Loucy (cell line): ENCODE data around the gene SHOC2.

ENCODE experiments used
- H2AFZ ChIP-seq: fragments of 200-600 bp; sonication (generic); 2 replicates; pipeline ENCODE4 v1.6.0; 2016; ENCODE audit warnings: antibody characterized with exemption, mild to moderate bottlenecking, low read length, moderate library complexity
- H3F3A ChIP-seq: fragments of 200-600 bp; 2 replicates; pipeline ENCODE4 v1.6.0; 2016; ENCODE audit warnings: antibody characterized with exemption, low read depth, mild to moderate bottlenecking
- H3K27me3 ChIP-seq: fragments of 200-600 bp; sonication (generic); 2 replicates; pipeline ENCODE4 v1.6.1; 2014; ENCODE audit warnings: low read length, mild to moderate bottlenecking; ENCODE audit not compliant: insufficient read depth, poor library complexity, severe bottlenecking
- H3K36me3 ChIP-seq: fragments of 200-600 bp; sonication (generic); 2 replicates; pipeline ENCODE4 v1.6.1; 2016; ENCODE audit warnings: low read length; ENCODE audit not compliant: insufficient read depth
- H3K4me1 ChIP-seq: fragments of 200-600 bp; sonication (generic); 2 replicates; pipeline ENCODE4 v1.5.1; 2014; ENCODE audit warnings: low read length, mild to moderate bottlenecking; ENCODE audit not compliant: insufficient read depth, poor library complexity, severe bottlenecking
- H3K4me2 ChIP-seq: fragments of 200-600 bp; sonication (generic); 2 replicates; pipeline ENCODE4 v1.6.0; 2014; ENCODE audit warnings: antibody characterized with exemption, low read length, low read depth, mild to moderate bottlenecking; ENCODE audit not compliant: poor library complexity, severe bottlenecking
- H3K4me3 ChIP-seq: fragments of 200-600 bp; sonication (generic); 2 replicates; pipeline ENCODE4 v1.5.1; 2014; ENCODE audit warnings: low read length, mild to moderate bottlenecking, mixed read lengths; ENCODE audit not compliant: poor library complexity, severe bottlenecking
- H3K79me2 ChIP-seq: fragments of 200-600 bp; sonication (generic); 2 replicates; pipeline ENCODE4 v1.6.1; 2014; ENCODE audit warnings: low read length; ENCODE audit not compliant: insufficient read depth
- H3K9ac ChIP-seq: fragments of 200-600 bp; sonication (generic); 2 replicates; pipeline ENCODE4 v1.6.0; 2014; ENCODE audit warnings: mild to moderate bottlenecking, low read depth, low read length, moderate library complexity; ENCODE audit not compliant: poor library complexity, severe bottlenecking
- H3K9me2 ChIP-seq: fragments of 200-600 bp; sonication (generic); replicated peaks from 2 replicates; pipeline ENCODE4 v1.6.1; 2016; ENCODE audit warnings: low read depth, low read length, mixed read lengths
- H3K9me3 ChIP-seq: fragments of 200-600 bp; sonication (generic); 2 replicates; pipeline ENCODE4 v1.6.1; 2014; ENCODE audit warnings: mild to moderate bottlenecking, antibody characterized with exemption, low read length, low read depth; ENCODE audit not compliant: insufficient read depth
- H4K20me1 ChIP-seq: fragments of 200-600 bp; sonication (generic); 2 replicates; pipeline ENCODE4 v1.6.0; 2014; ENCODE audit warnings: antibody characterized with exemption, low read length, mild to moderate bottlenecking; ENCODE audit not compliant: insufficient read depth, poor library complexity, severe bottlenecking
- EZH2phosphoT487 ChIP-seq: fragments of 200-600 bp; IDR thresholded peaks from 2 replicates; pipeline ENCODE4 v1.6.1; 2018; ENCODE audit warnings: antibody characterized with exemption, mild to moderate bottlenecking, moderate library complexity, borderline replicate concordance
- TF ChIP-seq, protein P1 (sequence below): fragments of 200-600 bp; sonication (generic); conservative IDR thresholded peaks from 2 replicates; pipeline ENCODE4 v1.5.1; 2014; ENCODE audit warnings: mild to moderate bottlenecking, antibody characterized with exemption, low read length

SHOC2 gene

DNA sequence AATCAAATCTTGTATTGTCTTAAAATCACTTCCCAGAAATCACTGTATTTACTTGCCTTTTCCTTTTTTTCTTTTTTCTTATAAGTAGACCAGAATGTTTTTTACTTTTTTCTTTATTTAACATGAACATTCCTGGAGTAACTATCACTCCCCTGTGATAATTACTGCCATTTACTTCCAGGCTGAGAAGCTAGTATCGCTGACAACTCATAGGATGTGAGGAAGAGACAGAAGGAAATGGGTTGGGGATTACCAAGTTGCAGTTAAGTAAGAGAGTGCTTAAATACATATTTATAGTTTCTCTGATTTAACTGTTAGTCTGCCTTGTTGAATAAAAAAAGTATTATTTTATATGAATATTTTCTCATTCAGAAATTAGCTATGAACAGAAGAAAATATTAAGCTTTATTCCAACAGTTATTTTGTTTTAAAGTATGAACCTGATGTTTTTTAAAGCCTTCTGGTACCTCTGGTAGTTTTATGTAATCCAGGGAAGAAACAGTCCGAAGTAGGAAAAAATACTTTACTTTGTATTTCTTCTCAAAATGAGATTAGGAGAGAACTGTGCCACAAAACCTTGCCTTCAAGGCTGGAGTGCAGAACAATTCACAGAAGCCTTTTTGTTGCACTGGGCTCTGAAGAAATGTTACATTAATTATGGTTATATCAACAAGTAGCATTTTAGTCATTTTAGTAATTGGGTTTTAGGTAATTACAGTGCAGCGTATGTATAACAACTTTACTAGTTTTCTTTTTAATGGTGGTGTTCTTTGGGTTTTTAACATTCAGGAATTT, 72.8 kb downstream of the SHOC2 start:
- Histone ChIP-seq H3K4me3 (peak overlapping the region; percentile 23), H3K9me2 (no peaks in the 10 kb centered on the region), H3K27me3 (no peaks in the 10 kb centered on the region), H2AFZ (no peak overlapping the region), H3K79me2 (peaks cover 33% of the 10 kb centered on the region), H3K36me3 (peaks cover 23% of the 10 kb centered on the region; the same call in 1 of the 2 replicates), H3K4me1 (peaks cover 21% of the 10 kb centered on the region), H3K4me2 (peak overlapping the region; percentile 45), H3K9ac (no peak overlapping the region), H4K20me1 (peaks cover 17% of the 10 kb centered on the region), H3K9me3 (no peaks in the 10 kb centered on the region), H3F3A (no peaks in the 10 kb centered on the region)
- TF ChIP-seq, protein P1, sequence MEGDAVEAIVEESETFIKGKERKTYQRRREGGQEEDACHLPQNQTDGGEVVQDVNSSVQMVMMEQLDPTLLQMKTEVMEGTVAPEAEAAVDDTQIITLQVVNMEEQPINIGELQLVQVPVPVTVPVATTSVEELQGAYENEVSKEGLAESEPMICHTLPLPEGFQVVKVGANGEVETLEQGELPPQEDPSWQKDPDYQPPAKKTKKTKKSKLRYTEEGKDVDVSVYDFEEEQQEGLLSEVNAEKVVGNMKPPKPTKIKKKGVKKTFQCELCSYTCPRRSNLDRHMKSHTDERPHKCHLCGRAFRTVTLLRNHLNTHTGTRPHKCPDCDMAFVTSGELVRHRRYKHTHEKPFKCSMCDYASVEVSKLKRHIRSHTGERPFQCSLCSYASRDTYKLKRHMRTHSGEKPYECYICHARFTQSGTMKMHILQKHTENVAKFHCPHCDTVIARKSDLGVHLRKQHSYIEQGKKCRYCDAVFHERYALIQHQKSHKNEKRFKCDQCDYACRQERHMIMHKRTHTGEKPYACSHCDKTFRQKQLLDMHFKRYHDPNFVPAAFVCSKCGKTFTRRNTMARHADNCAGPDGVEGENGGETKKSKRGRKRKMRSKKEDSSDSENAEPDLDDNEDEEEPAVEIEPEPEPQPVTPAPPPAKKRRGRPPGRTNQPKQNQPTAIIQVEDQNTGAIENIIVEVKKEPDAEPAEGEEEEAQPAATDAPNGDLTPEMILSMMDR, result no peak
- no peak for TF ChIP-seq EZH2phosphoT487

GRCh38 chr10:110993024-110993693, 73.8 kb downstream of the SHOC2 start:
- Histone ChIP-seq H3K27me3 (no peaks in the 10 kb centered on the region), H3K36me3 (peaks cover 17% of the 10 kb centered on the region; the same call in 1 of the 2 replicates), H3F3A (no peaks in the 10 kb centered on the region), H3K9me3 (no peaks in the 10 kb centered on the region), H4K20me1 (peaks cover 17% of the 10 kb centered on the region), H3K4me1 (peaks cover 21% of the 10 kb centered on the region), H3K79me2 (peaks cover 33% of the 10 kb centered on the region), H3K4me3 (peak overlapping the region; percentile 34), H3K9me2 (no peaks in the 10 kb centered on the region), H3K4me2 (peak overlapping the region; percentile 45), H2AFZ (no peak overlapping the region), H3K9ac (no peak overlapping the region)
- TF ChIP-seq, protein P1, result no peak
- no peak for TF ChIP-seq EZH2phosphoT487

DNA sequence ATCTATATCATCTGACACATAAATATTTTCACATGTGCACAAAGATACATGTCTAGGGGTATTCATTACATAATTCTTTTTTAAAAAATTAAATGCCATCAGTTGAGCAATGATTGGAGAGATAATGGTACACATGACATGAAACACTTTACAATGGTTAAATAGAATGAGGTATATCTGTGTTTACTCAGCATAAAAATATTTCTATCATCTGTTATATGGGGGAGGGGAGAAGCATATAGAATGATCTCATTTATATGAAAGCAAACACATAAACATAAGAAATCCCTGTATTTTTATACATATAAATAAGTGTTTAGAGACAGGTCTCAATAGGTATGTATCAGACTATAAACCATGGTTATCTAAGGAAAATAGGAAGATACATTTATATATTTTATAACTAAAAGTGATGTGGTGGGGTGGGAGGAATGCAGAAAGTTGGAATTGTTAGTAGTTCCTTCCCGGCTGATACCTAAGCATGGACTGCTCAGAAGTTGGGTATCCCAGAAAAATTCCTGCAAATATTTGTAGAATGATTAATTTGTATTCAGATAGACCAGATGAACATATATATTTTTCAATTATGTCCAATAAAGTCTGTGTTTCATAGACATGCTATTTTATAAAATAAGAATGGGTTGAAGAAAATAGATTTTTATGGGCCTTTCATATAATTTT, 75.1 kb downstream of the SHOC2 start:
- Histone ChIP-seq H3K9ac (no peak overlapping the region), H3K4me1 (peaks cover 21% of the 10 kb centered on the region), H3K4me2 (no peak overlapping the region), H4K20me1 (peaks cover 17% of the 10 kb centered on the region), H2AFZ (no peak overlapping the region), H3K79me2 (peaks cover 25% of the 10 kb centered on the region), H3K9me3 (no peaks in the 10 kb centered on the region), H3K9me2 (no peaks in the 10 kb centered on the region), H3K36me3 (peaks cover 17% of the 10 kb centered on the region; the same call in 1 of the 2 replicates), H3K27me3 (no peaks in the 10 kb centered on the region), H3K4me3 (no peak overlapping the region), H3F3A (no peaks in the 10 kb centered on the region)
- TF ChIP-seq, protein P1, result no peak
- TF ChIP-seq EZH2phosphoT487, result no peak
